RPMI7951 (cell line): ENCODE data around the gene LGI2. TPM values are rescaled to one million over a fixed set of nuclear protein-coding genes. Genes with fewer than 3 reads are reported as not detected.
"Not testable (repeated sequence)": the region's sequence is repeated elsewhere in the genome, so short reads cannot be mapped to it uniquely, and the experiment has no call there.

Source experiments
- DNase-seq: peaks from one replicate; pipeline ENCODE4 v3.0.0-alpha.2; 2012; ENCODE audit warnings: low read depth
- total RNA-seq: library from RNA; depleted of rRNA; stranded (reverse); fragments of >200 nt; shearing (Covaris generic); gene quantifications from 2 replicates; pipeline ENCODE4 v1.2.3, GENCODE V29; 2014

LGI2 gene
- total RNA-seq, 1 experiment from 2014 or later, result not detected

GRCh38 chr4:25050370-25051078, 19.8 kb upstream of the LGI2 start:
- no peak for DNase-seq

GRCh38 chr4:25043548-25043947, 12.8 kb upstream of the LGI2 start:
- DNase-seq, result no peak

DNA sequence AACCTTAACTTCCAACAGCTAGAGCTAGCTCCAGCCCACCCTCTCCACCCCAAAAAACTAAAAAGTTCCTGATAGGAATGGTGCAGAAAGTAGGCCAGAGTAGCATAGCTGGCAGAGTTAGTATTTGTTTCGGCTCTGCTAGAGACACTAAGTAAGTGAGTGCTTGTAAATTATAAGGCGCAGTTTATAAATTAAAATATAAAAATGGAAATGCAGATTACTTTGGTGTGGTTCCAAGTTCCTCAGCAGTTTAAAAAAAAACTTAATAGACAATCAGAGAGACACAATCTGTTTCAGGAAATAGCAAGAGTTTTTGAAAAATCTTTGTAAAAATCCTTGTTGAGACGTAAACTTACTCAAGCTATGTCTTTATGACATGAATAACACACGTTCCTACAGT, 2.8 kb upstream of the LGI2 start:
- no peak for DNase-seq

GRCh38 chr4:25032126-25032525, 1.4 kb upstream of the LGI2 start:
- no peak for DNase-seq

DNA sequence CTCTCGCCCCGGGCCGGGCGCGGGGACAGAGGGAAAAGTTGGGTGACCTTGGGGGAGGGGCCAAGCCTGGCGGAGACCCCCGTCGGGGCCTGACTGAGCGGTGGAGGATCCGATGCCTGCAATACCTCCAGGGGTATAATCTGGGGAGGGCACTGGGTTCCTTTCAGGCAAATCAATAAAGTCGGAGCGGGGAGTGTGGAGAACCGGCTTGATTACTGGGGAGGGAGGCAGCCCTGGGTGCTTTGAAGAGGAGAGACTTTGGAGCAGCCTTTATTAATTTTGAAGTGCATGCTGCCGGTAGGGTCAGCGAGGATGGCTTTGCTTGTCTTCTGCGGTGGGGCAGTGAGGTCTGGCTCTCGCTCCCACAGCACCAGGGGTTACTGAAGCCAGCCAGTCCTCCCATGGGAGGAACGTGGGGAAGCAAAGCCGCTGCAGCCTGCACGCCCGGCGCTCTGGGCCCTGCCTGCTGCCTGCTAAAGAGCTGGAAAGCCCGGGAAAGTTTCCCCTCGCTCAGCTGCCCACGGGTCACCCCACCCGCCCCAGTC, 403 bp upstream of the LGI2 start:
- peak; percentile 11 for DNase-seq

DNA sequence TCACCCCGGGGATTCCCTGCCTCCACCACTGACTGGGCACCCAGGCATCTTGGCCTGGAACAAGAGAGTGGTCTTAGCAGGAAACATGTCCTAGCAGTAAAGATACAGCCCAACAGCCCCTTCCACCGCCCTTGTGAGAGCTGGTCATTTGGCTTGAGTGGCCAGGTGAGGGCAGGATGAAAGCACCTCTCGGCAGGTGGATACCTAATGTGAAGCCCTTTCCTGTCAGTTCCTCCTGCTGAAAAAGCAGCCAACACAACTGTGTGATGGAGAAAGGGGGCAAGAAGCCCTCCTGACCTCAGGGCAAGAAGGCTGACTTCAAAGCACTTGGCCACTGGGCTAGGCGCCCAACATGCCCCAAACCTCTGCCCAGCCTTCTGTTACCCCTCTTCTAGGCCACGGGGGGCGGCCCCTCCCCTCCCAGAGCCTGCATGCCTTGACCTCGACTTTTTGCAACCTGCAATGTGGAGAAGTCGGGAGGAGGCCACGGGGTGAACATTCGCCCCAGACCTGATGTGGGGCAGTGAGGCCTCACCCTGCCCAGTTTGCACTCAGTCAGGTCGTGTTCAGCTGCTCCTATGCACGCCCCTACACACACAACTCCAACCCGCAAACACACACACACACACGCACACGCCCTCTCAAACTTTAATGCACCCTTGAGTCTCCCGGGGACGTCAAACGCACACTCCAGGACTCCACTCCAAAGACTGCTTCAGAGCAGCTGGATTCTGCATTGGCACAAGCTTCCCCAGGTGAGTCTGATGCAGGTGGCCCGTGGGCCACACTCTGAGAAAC, 1.1 kb downstream of the LGI2 start:
- DNase-seq, result no peak

DNA sequence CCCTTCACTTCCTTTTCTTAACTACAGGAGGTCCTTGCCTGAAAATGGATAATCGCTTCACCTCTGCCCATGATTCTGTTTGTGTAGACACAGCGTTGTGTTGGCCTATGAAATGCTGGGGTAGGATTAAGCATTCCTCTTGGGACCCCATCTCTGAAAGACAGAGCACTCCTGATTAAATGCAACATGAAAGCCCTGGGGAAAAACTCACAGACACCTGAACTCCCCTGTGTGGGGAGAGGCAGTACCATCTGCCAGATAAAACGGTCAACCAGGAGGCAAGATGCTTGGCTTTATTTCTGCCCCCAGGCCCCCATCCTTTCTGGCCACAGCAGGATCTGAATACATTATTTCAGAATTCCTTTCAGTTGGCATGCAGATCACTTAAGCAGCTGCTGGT, 1.9 kb downstream of the LGI2 start:
- DNase-seq, result no peak

- DNase-seq, result no peak
Measured at GRCh38 chr4:25022766-25023165, 8.0 kb downstream of the LGI2 start.

GRCh38 chr4:25021216-25021615, 9.5 kb downstream of the LGI2 start:
- DNase-seq, result no peak

GRCh38 chr4:25020236-25020635, 10.5 kb downstream of the LGI2 start:
- DNase-seq, result peak; percentile 6

- no peak for DNase-seq
Measured at GRCh38 chr4:25019501-25019900, 11.2 kb downstream of the LGI2 start.

GRCh38 chr4:25015012-25015411, 15.7 kb downstream of the LGI2 start:
- no peak for DNase-seq

- not testable (repeated sequence) for DNase-seq
Measured at GRCh38 chr4:25014662-25014983, 16.1 kb downstream of the LGI2 start.

DNA sequence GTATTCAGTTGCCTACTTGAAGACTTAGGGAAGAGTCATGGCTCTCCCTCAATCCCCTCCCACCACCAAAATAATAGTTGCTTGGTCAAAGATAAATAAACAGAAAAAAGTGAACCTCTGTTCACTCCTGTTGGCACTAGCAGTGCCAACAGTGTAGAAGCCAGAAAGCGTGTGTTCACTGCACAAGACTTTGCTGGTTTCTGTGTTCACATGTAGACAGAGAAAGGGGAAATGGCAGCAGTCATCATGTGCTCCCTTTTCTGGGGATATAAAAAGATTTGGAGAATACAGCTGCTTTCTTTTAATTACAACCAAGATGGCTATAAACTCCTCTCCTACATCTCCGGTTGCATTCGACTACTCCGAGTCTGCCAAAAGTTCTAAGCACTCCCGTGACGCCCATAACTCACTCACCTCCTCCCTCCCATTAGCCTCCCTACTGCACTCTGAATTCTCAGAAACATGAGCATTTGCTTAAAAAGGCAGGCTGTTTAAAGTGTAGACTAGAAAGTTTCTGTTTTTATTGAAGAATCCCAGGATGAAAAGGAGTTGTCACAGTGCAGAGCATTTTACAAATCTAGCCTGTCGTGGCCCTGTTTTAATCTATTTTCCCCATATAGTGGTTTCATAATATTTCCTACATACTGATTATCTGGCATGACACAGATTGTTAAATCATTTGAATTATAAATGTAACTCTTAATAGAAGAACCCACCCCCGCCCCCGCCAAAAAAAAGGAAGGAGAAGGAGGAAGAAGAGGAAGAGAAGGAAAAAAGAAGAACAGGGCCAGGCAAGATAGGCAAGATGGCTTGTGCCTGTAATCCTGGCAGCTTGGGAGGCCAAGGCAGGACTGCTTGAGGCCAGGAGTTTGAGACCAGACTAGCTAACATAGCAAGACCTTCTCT, 16.7 kb downstream of the LGI2 start:
- no peak for DNase-seq

DNA sequence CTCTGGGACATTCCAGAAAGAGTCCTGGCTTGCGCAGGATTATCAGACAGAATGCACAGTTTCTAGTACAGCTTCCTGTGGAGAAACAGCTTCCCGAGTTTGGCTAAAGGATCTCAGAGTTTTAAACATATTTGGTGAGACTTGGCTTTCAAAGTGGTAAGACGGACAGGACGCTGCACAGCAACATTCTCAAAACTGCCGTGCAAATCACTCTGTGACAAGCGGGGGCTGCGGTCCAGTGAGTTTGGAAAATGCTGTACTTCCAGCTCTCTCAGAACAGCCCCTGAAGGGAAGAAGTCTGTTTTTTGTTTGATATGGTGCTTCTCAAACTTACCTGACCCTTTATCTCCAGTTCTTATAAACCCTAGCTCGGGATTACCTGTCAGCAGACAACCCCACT, 18.1 kb downstream of the LGI2 start:
- DNase-seq, result no peak

- DNase-seq, result no peak
Measured at GRCh38 chr4:25011135-25011866, 19.4 kb downstream of the LGI2 start.

DNA sequence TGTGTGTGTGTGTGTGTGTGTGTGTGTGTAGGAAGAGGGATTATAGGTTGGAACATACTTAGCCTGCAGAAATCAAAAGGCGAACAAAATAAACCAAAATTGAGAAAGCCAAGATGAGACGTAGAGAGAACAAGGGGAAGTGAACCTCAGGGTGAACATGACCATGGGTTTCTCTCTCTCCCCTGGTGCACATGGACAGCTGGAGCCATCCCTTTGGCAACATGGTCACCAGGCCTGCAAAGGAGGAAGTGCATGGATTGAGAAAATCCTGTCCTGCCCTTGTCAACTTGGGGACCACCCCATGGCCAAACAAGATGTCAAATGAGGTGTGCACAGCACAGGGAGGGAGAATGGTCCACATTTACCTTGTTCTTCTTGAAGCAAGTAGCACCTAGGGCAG, 23.1 kb downstream of the LGI2 start:
- no peak for DNase-seq

DNA sequence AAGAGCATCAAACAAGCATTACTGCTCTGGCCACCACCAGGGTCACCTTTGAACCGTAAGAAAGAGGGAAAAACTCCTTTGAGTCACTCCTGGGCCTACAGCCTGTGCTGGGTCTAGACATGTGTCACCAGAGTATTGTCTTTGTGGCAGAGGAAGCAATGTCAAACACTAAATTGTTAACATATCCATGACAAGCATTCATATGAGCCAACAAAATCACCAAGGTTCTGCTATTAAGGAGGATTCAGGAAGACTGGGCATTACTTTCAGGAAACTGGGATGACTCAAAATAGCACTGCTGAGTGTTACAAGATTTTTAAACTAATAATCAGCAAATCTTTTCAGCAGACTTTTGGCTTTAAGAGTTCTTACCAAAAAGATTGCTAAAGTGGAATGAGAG, 28.1 kb downstream of the LGI2 start:
- no peak for DNase-seq

DNA sequence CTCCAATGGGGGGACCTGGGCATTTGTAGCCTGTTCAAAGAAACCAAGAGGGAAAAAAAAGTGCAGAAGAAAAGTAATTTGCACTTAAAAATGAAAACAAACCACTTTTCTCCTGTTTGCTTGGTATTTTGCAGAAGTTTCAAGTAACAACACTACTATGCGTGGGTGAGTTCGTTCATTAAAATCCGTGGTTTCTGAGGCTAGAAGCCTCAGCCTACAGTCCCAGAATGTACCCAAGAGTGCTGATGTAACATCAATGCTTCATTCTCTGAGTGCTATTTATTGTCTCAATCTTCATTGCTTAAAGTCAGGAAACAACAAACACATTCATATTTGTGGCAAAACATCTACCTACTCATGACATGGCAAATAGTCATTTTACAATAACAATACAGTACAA, 29.2 kb downstream of the LGI2 start:
- DNase-seq, result no peak

DNA sequence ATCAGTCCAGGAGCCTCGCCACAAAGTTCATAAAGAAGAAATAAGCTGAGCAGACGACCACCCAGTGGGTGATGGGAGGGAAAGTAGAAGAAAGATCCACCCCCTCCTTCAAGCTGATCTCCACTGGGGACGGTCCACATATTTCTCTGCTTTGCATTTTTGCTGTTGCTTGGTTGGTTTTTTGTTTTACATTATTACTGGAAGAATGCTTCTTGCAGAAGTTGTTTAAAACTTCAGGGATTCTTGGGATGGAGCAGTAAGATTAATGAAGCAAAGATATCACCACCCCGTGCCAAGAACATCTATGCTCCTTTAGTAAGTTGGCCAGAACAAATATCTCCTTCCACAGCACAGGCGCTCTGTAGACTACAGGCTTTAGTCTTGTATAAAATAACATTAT, 30.1 kb downstream of the LGI2 start:
- no peak for DNase-seq

- DNase-seq, result no peak
Measured at GRCh38 chr4:24999392-25000089, 31.2 kb downstream of the LGI2 start.
